Anterior cingulate cortex (tissue), 58 donors: ENCODE measurements around the gene TNMD.

ENCODE experiments used
- DNase-seq, 58 donors: peaks; one replicate each; lab custom pipeline; 2025; lab: John Stamatoyannopoulos, UW

The TNMD gene

DNA sequence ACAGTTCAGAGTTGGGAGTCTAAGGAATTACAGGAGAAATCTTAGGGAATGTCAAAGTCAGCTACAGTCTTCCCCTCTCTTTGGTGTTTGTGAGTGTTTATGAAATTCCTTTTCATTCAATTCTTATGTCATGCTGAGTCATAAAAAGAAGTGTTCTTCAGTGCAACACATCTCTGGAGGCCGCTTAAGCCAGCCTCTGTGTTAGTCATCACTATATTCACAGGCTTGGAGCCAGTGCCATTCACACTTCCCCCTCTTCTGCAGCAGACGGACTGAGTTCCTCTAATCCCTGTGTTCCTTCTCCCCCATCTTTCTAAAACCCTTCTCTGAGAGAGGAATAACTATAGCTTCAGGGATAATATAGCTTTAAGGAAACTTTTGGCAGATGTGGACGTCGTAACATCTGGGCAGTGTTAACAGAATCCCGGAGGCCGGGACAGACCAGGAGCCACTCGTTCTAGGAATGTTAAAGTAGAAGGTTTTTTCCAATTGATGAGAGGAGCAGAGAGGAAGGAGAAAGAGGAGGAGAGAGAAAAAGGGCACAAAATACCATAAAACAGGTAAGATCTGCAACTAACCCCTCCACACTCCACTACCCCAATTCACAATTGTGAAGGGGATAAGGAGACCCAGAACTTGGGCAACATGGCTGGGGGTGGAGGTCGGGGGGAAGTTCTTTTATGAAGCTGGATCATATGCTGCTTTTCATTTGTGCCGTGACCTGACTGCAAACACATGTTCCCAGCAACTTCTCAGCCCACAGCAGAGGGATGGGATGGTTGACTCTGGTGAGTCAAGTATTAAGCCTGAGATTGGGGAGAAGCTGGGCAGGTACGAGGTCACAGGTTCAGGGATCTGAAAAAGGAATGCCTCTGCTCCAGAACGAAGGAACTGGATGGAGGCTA, 59.5 kb downstream of the TNMD start, which contains the start of gene SRPX2:
TSS of gene SRPX2 (plus strand) at position 244 of the 905 bp plus-strand sequence. CDS start 2,124 bp downstream, outside the sequence.
- DNase-seq, result peak in 28 of 58 donors; percentile 0 to 47 (median 4)

DNA sequence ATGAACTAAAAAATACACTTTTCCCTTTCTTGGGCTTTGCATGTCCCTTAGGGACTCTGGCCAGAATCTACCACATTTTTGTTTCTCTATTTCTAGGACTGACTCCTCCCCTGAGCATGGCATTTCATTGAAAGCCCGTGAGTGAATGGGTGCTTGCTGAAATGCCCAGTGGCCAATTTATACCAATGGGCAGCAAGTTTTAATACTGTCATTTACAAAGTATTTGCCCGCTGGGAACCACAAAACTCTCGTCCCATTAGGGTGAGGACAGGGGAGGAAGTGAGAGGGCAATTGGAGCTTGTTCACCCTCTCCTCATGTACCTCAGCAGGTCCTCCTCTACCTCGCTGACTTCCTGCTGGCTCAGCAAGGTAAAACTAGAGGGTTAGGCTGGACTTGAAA, 60.4 kb downstream of the TNMD start:
- DNase-seq, result no peak

DNA sequence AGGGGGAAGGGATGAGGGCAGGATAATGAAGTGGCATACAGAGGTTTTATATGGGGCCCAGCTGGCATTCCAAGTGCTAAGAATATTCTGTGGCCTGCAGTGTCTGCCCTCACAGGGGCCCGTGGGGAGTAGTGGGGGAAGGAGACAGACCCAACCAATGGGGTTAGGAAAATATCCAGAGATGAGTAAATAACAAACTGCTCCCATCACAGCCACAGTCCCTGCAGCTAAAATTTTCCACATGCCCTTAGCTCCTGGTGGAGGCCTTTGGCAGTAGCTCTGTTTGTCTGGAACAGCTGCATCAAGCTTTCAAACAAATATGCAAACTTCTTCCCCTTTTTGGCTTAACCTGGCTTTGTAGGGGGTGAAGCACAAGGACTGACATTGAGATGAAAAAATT, 62.4 kb downstream of the TNMD start:
- DNase-seq, result no peak

DNA sequence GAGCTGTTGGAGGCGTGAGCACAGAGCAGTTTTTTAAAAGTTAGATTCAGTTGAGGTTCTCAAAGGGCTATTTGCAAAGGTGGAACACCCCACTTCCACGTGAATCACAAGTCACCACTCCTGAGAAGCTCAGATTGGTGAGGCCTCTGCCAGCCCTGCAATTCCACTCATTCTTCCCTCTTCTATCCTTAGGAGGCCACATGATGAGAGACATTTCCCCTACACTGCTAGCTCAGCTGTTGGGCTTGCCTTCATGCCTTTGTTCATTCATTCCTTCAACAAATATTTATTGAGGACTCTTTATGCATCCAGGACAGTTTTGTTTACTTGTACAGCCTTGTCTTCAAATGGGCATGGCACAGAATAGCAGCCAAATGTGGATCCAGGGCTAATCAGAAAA, 63.0 kb downstream of the TNMD start:
- DNase-seq, result no peak

DNA sequence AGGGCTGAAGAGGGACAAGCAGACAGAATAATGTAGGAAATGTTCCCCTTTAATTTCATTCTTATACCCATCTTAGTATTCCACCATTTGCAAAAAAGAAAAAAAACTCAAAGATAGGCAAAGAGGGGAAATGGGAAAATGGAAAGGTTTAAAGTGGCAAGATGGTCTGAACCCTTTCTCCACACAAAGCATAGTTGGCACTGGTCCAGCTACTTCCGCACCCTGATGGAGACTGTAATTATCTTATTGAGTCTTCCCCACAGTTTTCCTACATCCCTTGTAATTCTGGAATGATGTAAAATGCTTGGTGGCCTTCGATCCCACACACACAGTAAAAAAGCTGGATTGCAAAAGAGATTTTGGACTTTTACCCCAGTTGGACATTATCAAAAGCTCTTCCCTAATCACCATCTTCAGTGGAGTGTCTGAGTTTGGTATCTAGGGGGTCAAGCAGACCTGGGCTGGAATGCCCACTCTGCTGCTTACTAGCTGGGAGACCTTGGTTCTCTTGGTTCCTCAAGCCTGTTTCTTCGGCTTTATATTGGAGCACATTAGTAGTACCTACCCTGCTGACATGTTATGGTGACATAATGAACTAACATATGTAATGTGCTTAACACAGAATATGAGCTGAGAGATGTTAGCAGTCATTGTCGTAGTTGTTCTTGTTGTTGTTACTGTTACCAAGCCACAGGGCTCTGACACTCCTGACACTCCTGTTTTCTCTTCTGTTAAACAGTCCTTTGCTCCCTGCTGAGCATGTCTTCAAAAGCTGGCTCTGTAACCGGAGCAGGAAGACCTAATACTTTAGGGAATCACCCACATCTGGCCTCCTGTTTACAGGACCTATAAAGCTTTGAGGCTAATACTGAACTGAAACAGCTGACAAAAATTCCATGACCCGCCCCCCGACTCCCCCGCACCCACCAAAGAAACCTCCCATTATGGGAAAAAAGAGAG, 64.0 kb downstream of the TNMD start:
- no peak for DNase-seq
